DMS53 (cell line): ENCODE results near the gene AP4E1.

Experiments
- DNase-seq: peaks from one replicate; lab custom pipeline; 2025; lab: John Stamatoyannopoulos, UW

Gene AP4E1

DNA sequence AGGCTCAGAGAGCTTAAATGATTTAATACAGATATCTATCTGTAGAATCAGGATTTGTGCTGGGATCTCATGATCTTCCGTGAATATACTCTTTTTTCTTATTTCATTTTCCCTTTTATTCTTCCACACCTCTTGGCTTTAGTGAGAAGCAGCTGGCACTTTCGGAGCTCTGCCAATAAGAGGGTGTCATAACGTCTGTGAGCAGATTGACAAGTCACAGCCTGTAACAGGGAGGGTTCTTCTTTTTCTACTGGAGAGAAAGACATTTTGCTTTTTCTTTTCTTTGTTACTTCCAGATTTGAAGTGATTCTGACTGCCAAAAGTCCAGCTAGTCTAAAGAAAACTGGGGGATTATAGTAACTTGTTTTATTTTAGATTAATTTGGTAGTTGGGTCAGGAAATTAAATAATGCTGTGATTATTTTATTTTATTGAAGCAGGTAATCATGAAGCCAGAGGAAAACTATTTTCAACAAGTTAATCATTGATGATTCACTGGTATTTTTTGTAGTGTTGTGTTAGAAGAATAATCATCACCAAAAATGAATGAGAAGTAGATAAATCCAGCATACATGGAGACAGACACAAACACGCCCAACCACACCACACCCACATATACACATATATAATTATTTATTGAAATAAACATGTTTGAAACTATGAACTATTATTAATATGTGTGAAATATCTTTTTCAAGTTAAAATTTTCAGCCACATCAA, 116.4 kb downstream of the AP4E1 start:
- no peak for DNase-seq

- no peak for DNase-seq
Observed at GRCh38 chr15:51025454-51025846, 117.0 kb downstream of the AP4E1 start.

DNA sequence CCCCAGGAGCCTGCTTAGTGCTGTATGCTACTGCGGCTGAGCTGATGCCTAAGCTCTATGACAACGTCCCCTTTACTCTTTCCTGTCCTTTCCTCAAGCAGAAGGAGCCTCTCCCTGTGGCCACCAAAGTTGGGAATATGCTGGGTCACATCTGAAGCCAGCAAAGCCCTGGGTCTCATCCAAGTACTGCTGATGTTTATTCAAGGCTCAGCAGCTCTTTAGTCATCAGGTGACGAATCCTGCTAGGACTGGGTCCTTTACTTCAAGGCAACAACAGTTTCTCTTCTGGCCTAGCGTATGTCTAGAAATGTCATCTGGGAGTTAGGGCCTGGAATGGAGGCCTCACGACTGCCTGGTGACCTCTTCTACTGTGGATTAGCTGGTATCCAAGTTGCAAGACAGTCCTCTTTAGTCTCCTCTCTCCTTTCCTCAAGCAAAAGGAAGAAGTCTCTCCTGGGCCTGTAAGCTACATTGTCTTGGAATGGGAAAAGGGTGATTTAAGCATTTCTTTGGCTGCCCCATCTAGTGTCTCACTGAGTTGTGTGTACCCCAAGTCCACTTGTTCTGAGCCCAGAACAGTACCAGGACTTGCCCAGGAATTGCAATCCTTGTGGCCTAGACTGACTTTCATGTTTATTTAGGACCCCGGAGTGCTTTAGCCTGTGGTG, 122.3 kb downstream of the AP4E1 start:
- DNase-seq, result peak; percentile 65

GRCh38 chr15:51037474-51037873, 129.0 kb downstream of the AP4E1 start:
- peak; percentile 14 for DNase-seq

DNA sequence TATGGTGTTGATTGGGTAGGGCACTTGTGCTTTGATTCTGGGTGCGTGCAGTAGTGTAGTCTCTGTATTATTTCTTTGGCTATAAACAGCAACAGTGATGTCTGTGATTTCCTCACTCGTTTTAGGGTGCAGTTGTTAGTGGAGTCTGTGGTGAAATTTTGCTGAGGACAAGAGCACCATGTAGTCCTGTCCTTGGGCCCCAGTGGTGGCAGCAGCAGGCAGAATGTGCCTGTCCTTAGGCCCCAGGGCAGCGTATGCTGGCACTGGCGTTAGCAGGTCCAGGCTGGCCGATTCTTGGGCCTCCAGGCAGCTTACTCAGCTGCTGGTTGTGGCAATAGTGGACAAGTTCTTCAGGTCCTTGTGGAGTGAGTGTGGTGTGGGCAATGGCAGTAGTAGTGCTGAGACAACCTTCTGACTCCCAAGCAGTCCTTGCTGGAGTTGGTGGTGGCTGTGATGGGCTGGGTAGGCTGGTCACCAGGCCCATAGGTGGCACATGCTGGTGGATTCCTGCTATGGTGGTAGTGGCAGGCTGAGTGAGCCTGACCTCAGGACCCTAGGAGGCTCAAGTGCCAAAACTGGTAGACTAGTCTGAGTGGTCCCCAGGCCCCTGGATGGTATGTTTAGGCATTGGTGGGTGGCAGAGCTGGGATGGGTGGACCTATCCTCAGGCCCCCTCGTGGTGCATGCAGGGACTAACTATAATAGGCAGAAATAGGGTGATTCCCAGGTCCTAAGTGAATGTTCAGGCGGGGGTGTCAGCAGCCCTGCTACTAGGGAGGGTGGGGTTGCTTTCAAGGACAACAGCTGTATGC, 129.9 kb downstream of the AP4E1 start:
- DNase-seq, result peak; percentile 28

- DNase-seq, result no peak
Observed at GRCh38 chr15:51038974-51039319, 130.5 kb downstream of the AP4E1 start.

DNA sequence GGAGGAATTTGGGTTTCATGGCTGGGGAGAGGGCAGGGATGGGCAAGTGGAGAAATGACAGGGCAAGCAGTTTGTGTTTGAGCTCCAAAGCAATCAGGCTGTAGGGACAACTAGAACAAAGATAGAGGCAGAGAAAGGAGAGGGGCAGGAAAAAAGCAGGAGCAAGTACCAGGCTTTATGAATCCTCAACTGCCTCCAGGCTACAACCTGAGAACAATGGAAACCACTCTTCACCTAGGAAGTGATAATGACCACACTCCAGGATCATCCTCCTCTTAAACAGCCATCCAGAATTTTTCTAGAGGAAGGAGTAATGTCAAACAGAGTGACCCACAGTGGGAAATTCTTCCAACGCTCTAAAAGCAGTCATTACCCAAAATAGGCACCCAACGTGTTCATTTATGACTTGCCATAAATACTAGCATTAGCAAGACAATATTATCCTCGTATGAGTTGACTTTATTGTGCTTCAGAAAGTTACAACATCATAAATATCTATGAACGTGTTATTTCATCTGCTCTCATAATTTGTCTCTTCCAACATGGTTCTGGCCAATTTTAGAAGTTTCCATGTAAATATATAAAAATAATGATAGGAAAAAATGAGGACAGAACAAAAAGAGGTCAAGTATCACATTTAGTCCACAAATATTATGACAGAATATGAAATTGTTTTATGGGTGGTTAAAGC, 135.7 kb downstream of the AP4E1 start:
- no peak for DNase-seq

DNA sequence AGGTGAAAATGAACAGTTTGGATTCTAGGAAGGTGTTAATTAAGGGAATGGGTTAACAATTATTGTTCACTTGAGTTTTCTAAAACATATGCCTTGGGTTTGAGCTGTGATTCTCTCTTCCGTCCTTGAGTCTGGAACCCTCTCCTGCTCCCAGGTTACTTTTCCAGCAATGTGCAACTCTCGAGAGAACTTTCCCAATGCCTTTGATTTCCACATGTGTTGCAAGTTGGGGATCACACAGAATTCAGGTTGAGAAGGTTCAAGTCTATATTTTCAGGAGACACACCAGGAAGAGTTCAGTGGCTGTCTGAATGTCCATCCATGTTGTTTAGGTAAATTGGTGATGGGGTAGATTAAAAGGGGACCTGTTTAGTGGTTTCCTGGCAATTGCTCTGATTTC, 137.5 kb downstream of the AP4E1 start:
- no peak for DNase-seq

DNA sequence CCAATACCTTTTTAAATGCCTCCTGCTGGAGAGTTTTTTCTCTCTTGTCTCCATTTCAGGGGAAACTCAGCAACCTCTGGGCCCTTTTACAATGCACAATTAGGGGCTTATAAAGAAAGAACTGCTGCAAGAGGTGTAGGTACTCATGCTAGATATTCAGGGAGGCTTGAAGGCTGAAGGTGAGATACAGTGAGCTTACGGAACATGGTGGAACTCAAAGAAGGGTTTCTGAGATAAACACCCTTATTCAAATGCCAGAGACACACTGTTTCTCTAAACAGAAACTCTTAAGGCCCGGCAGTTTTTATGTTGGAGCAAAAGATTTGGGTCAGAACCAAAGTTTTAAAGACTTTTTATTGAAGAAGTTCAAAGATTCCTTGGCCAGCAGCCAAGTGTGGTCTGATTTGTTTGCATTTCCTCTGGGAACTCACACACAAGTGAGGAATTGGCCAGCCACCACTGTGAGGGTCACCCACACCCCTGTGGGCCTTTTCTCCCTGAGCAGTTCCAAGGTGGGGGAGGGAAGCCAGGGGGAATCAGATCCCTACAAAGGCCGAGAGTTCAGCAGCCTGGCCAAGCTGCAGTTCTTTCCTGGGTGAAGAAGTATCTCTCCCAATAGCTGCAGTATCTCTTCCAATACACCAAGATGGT, 138.4 kb downstream of the AP4E1 start:
- DNase-seq, result peak; percentile 2

- DNase-seq, result no peak
Observed at GRCh38 chr15:51048308-51048707, 139.8 kb downstream of the AP4E1 start.

- no peak for DNase-seq
Observed at GRCh38 chr15:51049081-51049480, 140.6 kb downstream of the AP4E1 start.

DNA sequence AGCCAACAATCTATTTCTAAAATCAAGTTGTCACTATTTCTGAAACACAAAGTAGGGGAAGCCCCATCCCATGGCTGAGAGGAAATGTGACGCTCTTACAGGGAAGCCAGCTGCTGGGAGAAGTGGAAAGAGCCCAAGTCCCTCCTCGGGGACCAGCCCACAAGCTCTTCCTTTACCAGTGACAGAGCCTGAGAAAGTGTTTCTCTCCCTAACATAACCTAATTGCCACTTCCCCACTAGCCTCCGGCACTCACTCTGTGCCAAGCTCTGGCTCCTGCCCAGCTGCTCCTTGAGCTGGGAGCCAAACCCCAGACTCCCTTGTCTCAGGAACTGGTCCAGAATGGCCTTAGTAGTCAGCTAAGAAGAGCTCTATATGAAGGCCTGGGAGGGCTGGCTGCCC, 143.3 kb downstream of the AP4E1 start:
- no peak for DNase-seq

- no peak for DNase-seq
Observed at GRCh38 chr15:51053571-51053970, 145.1 kb downstream of the AP4E1 start.

- no peak for DNase-seq
Observed at GRCh38 chr15:51054535-51054934, 146.1 kb downstream of the AP4E1 start.
